Activated CD4-positive, alpha-beta memory T cell treated with anti-CD3 and anti-CD28 coated beads for 36 hours (primary cell): ENCODE measurements around the gene RALA. TPM values are rescaled to one million over a fixed set of nuclear protein-coding genes. Genes with fewer than 3 reads are reported as not detected.
A peak's percentile ranks its signal among the peaks of the same experiment; 100 is the strongest.

ENCODE experiments used
- CTCF ChIA-PET: fragments of 350-600 bp; sonication (Branson Sonifier 250); formaldehyde crosslinking; loops from one replicate; lab custom pipeline; 2021; ENCODE audit warnings: antibody characterized with exemption, inconsistent platforms; lab: Charles Lee
- POLR2A ChIA-PET: fragments of 350-600 bp; sonication (Branson Sonifier 250); formaldehyde crosslinking; loops from one replicate; lab custom pipeline; 2021; ENCODE audit warnings: antibody characterized with exemption; lab: Charles Lee
- DNase-seq: peaks from one replicate; pipeline ENCODE4 v3.0.0-alpha.2; 2020
- H3K27ac Mint-ChIP-seq: one replicate; pipeline ENCODE4 v1.8.0; 2021; ENCODE audit warnings: mixed read lengths
- H3K27me3 Mint-ChIP-seq: one replicate; pipeline ENCODE4 v1.8.0; 2021; ENCODE audit warnings: mixed read lengths
- H3K36me3 Mint-ChIP-seq: one replicate; pipeline ENCODE4 v1.8.0; 2021; ENCODE audit warnings: mixed read lengths
- H3K4me1 Mint-ChIP-seq: one replicate; pipeline ENCODE4 v1.8.0; 2021; ENCODE audit warnings: low read depth, mixed read lengths
- H3K4me3 Mint-ChIP-seq: one replicate; pipeline ENCODE4 v1.8.0; 2021; ENCODE audit warnings: mild to moderate bottlenecking, mixed read lengths
- H3K9me3 Mint-ChIP-seq: one replicate; pipeline ENCODE4 v1.8.0; 2021; ENCODE audit warnings: mixed read lengths
- intact Hi-C: fragments of 100-400 bp; cut with micrococcal nuclease; formaldehyde crosslinking; loops from one replicate; pipeline ENCODE4 v1.15.1; 2023
- total RNA-seq, 2 experiments: library from RNA; stranded (reverse); gene quantifications; one replicate each; pipeline ENCODE4 v1.2.3, GENCODE V29; 2021

The RALA gene
- total RNA-seq, 2 experiments from 2014 or later: 27.1 to 31.4 TPM

- DNase-seq: no peak
- peak overlapping the region; percentile 90 for H3K4me3 Mint-ChIP-seq
- no peak overlapping the region for H3K27ac Mint-ChIP-seq
- POLR2A ChIA-PET: no interaction called here
- peaks cover 2% of the 10 kb centered on the region for H3K36me3 Mint-ChIP-seq
- H3K9me3 Mint-ChIP-seq: no peaks in the 10 kb centered on the region
- peaks cover 47% of the 10 kb centered on the region for H3K4me1 Mint-ChIP-seq
- intact Hi-C loops: loop anchor here (2.0 to 5.0 kb wide), 2 partner anchors 44 to 507 kb away; partner anchors contain the start of gene MPLKIP
- CTCF ChIA-PET: interaction anchor here (2.8 to 5.5 kb wide), 2 partner anchors 44 to 120 kb away, joined by 8 to 53 read pairs; no protein-coding TSS in a partner anchor
- no peaks in the 10 kb centered on the region for H3K27me3 Mint-ChIP-seq
Observed at GRCh38 chr7:39624935-39625694, 1.7 kb downstream of the RALA start.

- Mint-ChIP-seq H3K4me1 (peaks cover 63% of the 10 kb centered on the region), H3K27me3 (no peaks in the 10 kb centered on the region), H3K36me3 (peaks cover 31% of the 10 kb centered on the region), H3K9me3 (no peaks in the 10 kb centered on the region), H3K27ac (no peak overlapping the region), H3K4me3 (no peak overlapping the region)
- DNase-seq: no peak
- CTCF ChIA-PET: interaction anchor here (1.0 kb wide), 1 partner anchor 52 kb away, joined by 4 read pairs; no protein-coding TSS in a partner anchor
- POLR2A ChIA-PET: no interaction called here
- intact Hi-C loops: loop anchor here (5.0 kb wide), 1 partner anchor 55 kb away; no protein-coding TSS in a partner anchor
Observed at GRCh38 chr7:39631736-39632308, 8.4 kb downstream of the RALA start.

- Mint-ChIP-seq H3K27ac (peak overlapping the region; percentile 75), H3K36me3 (peaks cover 33% of the 10 kb centered on the region), H3K9me3 (no peaks in the 10 kb centered on the region), H3K4me1 (peaks cover 69% of the 10 kb centered on the region), H3K27me3 (no peaks in the 10 kb centered on the region), H3K4me3 (no peak overlapping the region)
- intact Hi-C loops: loop anchor here (5.0 kb wide), 1 partner anchor 53 kb away; no protein-coding TSS in a partner anchor
- CTCF ChIA-PET: no interaction called here
- POLR2A ChIA-PET: no interaction called here
- DNase-seq: no peak
Observed at GRCh38 chr7:39633563-39634477, 10.4 kb downstream of the RALA start.

GRCh38 chr7:39634478-39634805 is 11.1 kb downstream of the RALA start:
- H3K4me1 Mint-ChIP-seq: peaks cover 72% of the 10 kb centered on the region
- no peaks in the 10 kb centered on the region for H3K27me3 Mint-ChIP-seq
- no peaks in the 10 kb centered on the region for H3K9me3 Mint-ChIP-seq
- ChIA-PET POLR2A (no interaction called here), CTCF (no interaction called here)
- H3K36me3 Mint-ChIP-seq: peaks cover 36% of the 10 kb centered on the region
- DNase-seq: no peak
- intact Hi-C loops: loop anchor here (5.0 kb wide), 1 partner anchor 53 kb away; no protein-coding TSS in a partner anchor
- peak overlapping the region; percentile 75 for H3K27ac Mint-ChIP-seq
- no peak overlapping the region for H3K4me3 Mint-ChIP-seq

GRCh38 chr7:39637400-39637799 is 14.0 kb downstream of the RALA start:
- Mint-ChIP-seq H3K36me3 (peaks cover 22% of the 10 kb centered on the region), H3K4me1 (peaks cover 88% of the 10 kb centered on the region), H3K27ac (no peak overlapping the region), H3K9me3 (no peaks in the 10 kb centered on the region), H3K27me3 (no peaks in the 10 kb centered on the region), H3K4me3 (no peak overlapping the region)
- no peak for DNase-seq
- ChIA-PET CTCF (no interaction called here), POLR2A (interaction anchor here (0.8 kb wide), 1 partner anchor 15 kb away, joined by 3 read pairs; no protein-coding TSS in a partner anchor)
- intact Hi-C loops: no loop called here

- DNase-seq: no peak
- H3K27me3 Mint-ChIP-seq: no peaks in the 10 kb centered on the region
- ChIA-PET CTCF (no interaction called here), POLR2A (no interaction called here)
- peaks cover 22% of the 10 kb centered on the region for H3K36me3 Mint-ChIP-seq
- no peaks in the 10 kb centered on the region for H3K9me3 Mint-ChIP-seq
- no peak overlapping the region for H3K4me3 Mint-ChIP-seq
- intact Hi-C loops: no loop called here
- H3K4me1 Mint-ChIP-seq: peaks cover 88% of the 10 kb centered on the region
- H3K27ac Mint-ChIP-seq: no peak overlapping the region
Observed at GRCh38 chr7:39637963-39638485, 14.7 kb downstream of the RALA start.

- DNase-seq: no peak
- no peak overlapping the region for H3K4me3 Mint-ChIP-seq
Observed at GRCh38 chr7:39642896-39643295, 19.5 kb downstream of the RALA start.

GRCh38 chr7:39644170-39644569 is 20.8 kb downstream of the RALA start:
- no peaks in the 10 kb centered on the region for H3K27me3 Mint-ChIP-seq
- no peak overlapping the region for H3K4me3 Mint-ChIP-seq
- no peaks in the 10 kb centered on the region for H3K9me3 Mint-ChIP-seq
- H3K27ac Mint-ChIP-seq: no peak overlapping the region
- intact Hi-C loops: no loop called here
- POLR2A ChIA-PET: no interaction called here
- CTCF ChIA-PET: no interaction called here
- H3K4me1 Mint-ChIP-seq: peaks cover 65% of the 10 kb centered on the region
- H3K36me3 Mint-ChIP-seq: peaks cover 11% of the 10 kb centered on the region
- DNase-seq: no peak

More at GRCh38 chr7:39642896-39643295, 19.5 kb downstream of the RALA start:
- ChIA-PET CTCF (interaction anchor here (1.4 kb wide), 1 partner anchor 62 kb away, joined by 6 read pairs; no protein-coding TSS in a partner anchor), POLR2A (no interaction called here)
- Mint-ChIP-seq H3K27me3 (no peaks in the 10 kb centered on the region), H3K9me3 (no peaks in the 10 kb centered on the region), H3K4me1 (peaks cover 69% of the 10 kb centered on the region), H3K27ac (no peak overlapping the region), H3K36me3 (peaks cover 7% of the 10 kb centered on the region)
- intact Hi-C loops: no loop called here

- Mint-ChIP-seq H3K27ac (no peak overlapping the region), H3K4me1 (peaks cover 59% of the 10 kb centered on the region), H3K4me3 (no peak overlapping the region), H3K9me3 (no peaks in the 10 kb centered on the region), H3K27me3 (no peaks in the 10 kb centered on the region), H3K36me3 (peaks cover 10% of the 10 kb centered on the region)
- CTCF ChIA-PET: no interaction called here
- POLR2A ChIA-PET: no interaction called here
- no peak for DNase-seq
- intact Hi-C loops: no loop called here
Observed at GRCh38 chr7:39645482-39646407, 22.4 kb downstream of the RALA start.

GRCh38 chr7:39647816-39648215 is 24.4 kb downstream of the RALA start:
- Mint-ChIP-seq H3K9me3 (no peaks in the 10 kb centered on the region), H3K36me3 (peaks cover 10% of the 10 kb centered on the region), H3K27ac (no peak overlapping the region), H3K4me1 (peaks cover 45% of the 10 kb centered on the region), H3K4me3 (no peak overlapping the region), H3K27me3 (no peaks in the 10 kb centered on the region)
- no peak for DNase-seq
- intact Hi-C loops: no loop called here
- CTCF ChIA-PET: interaction anchor here (0.6 to 2.1 kb wide), 2 partner anchors 68 to 96 kb away, joined by 4 to 8 read pairs; no protein-coding TSS in a partner anchor
- POLR2A ChIA-PET: no interaction called here

GRCh38 chr7:39650676-39651075 is 27.3 kb downstream of the RALA start:
- peaks cover 25% of the 10 kb centered on the region for H3K4me1 Mint-ChIP-seq
- POLR2A ChIA-PET: no interaction called here
- CTCF ChIA-PET: no interaction called here
- intact Hi-C loops: no loop called here
- H3K27ac Mint-ChIP-seq: no peak overlapping the region
- H3K27me3 Mint-ChIP-seq: no peaks in the 10 kb centered on the region
- peaks cover 24% of the 10 kb centered on the region for H3K36me3 Mint-ChIP-seq
- peaks cover 5% of the 10 kb centered on the region for H3K9me3 Mint-ChIP-seq
- no peak for DNase-seq
- no peak overlapping the region for H3K4me3 Mint-ChIP-seq
